Right lobe of liver (tissue), 4 donors: Measurements from ENCODE around the gene CLIC5.

Experiments
- CTCF ChIP-seq, 4 donors: fragments of 200-600 bp in 3 of 4; fragments of 450-650 bp in 1 of 4; IDR thresholded peaks; one replicate each; pipeline versions ENCODE4 v1.5.1 to v1.8.0; 2016 to 2022; ENCODE audit warnings: antibody characterized with exemption in 4 of 4, mild to moderate bottlenecking in 2 of 4
- POLR2A ChIP-seq: fragments of 450-650 bp; IDR thresholded peaks from one replicate; pipeline ENCODE4 v1.6.1; 2017; ENCODE audit warnings: antibody characterized with exemption, mild to moderate bottlenecking
- donor health status: DM: no; HTN: no; CAD: no.
- donor health status: DM: no; HTN: no; CAD: no.
- donor health status: DM: no; HTN: yes; CAD: no.

GRCh38 chr6:45882671-45883070 is 133.0 kb downstream of the CLIC5 start:
- TF ChIP-seq POLR2A (no peak), CTCF (IDR thresholded peaks at IDR 0.05) (no peak)
